ENCODE results near the gene DOK6.

DNA sequence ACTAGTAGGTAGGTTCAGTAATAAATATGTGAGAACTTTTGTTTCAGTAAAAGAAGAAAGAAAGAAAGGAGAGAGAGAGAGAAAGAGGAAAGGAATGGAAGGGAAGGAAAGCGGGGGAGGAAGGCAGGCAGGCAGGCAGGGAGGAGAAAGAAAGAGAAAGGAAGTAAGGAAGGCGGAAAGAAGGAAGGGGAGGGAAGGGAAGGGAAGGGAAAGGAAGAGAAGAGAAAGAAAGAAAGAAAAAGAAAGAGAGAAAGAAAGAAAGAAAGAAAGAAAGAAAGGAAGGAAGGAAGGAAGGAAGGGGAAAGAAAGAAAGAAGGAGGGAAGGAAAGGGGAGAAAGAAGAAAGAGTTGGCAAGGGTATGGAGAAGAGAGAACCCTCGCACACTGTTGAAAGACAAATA, 479.4 kb downstream of the DOK6 start:
- no peak for TF ChIP-seq GATA2 (IDR thresholded peaks at IDR 0.05; ENCODE audit: insufficient read depth, insufficient read length, low read depth, low read length)
- TF ChIP-seq, protein P1, sequence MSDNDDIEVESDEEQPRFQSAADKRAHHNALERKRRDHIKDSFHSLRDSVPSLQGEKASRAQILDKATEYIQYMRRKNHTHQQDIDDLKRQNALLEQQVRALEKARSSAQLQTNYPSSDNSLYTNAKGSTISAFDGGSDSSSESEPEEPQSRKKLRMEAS (IDR thresholded peaks at IDR 0.05; ENCODE audit: insufficient read depth, insufficient read length), result no peak
- no peak for TF ChIP-seq EZH2 (IDR thresholded peaks at IDR 0.05; ENCODE audit: borderline replicate concordance, low read depth, low read length, severe bottlenecking)
- TF ChIP-seq POLR2A (IDR thresholded peaks at IDR 0.05; ENCODE audit: low read depth, low read length), result no peak
- no peak for TF ChIP-seq MYC (IDR thresholded peaks at IDR 0.05; ENCODE audit: low read depth, low read length)

All from endothelial cell of umbilical vein (primary cell).